ENCODE data around the gene CHRNA9.

CHRNA9 gene

GRCh38 chr4:40355131-40355530 lies 20.0 kb downstream of the CHRNA9 start:
- no peaks in the 10 kb centered on the region for H3K27me3 ChIP-seq (ENCODE audit: insufficient read depth, low read depth)
- H3K27ac ChIP-seq = no peak overlapping the region
- TF ChIP-seq, protein P1, sequence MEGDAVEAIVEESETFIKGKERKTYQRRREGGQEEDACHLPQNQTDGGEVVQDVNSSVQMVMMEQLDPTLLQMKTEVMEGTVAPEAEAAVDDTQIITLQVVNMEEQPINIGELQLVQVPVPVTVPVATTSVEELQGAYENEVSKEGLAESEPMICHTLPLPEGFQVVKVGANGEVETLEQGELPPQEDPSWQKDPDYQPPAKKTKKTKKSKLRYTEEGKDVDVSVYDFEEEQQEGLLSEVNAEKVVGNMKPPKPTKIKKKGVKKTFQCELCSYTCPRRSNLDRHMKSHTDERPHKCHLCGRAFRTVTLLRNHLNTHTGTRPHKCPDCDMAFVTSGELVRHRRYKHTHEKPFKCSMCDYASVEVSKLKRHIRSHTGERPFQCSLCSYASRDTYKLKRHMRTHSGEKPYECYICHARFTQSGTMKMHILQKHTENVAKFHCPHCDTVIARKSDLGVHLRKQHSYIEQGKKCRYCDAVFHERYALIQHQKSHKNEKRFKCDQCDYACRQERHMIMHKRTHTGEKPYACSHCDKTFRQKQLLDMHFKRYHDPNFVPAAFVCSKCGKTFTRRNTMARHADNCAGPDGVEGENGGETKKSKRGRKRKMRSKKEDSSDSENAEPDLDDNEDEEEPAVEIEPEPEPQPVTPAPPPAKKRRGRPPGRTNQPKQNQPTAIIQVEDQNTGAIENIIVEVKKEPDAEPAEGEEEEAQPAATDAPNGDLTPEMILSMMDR (conservative IDR thresholded peaks at IDR 0.05; ENCODE audit: low read depth, low read length) = no peak
- H3K4me3 ChIP-seq (IDR thresholded peaks at IDR 0.05; ENCODE audit: insufficient read depth, low read depth, low read length) = no peak overlapping the region
- H3K9ac ChIP-seq = no peak overlapping the region
- H3K79me2 ChIP-seq (ENCODE audit: insufficient read depth, low read depth) = no peaks in the 10 kb centered on the region
- no peak overlapping the region for H2AFZ ChIP-seq (ENCODE audit: low read depth)
- H3K4me1 ChIP-seq (ENCODE audit: low read depth, poor library complexity, severe bottlenecking) = no peaks in the 10 kb centered on the region
- no peaks in the 10 kb centered on the region for H4K20me1 ChIP-seq (ENCODE audit: insufficient read depth)
- H3K36me3 ChIP-seq (ENCODE audit: insufficient read depth) = no peaks in the 10 kb centered on the region
- no peak overlapping the region for H3K4me2 ChIP-seq

DNA sequence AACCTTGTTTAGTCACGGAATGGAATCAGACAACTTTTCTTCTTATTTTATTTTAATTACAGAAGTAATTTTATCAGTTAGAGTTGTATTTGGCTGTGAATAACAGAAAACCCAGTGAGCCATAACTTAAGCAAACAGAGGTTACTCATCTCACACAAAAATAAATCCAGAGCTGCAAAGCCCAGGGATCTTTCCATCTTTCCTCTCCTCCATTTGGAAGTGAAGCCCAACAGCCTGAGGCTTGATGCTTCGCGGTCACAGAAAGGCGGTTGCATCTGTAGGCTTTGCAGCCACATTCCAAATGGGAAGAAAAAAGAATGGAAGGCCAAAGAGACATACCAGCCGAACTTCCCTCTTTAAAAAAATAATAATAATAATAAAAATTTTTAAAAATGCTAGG lies 22.6 kb downstream of the CHRNA9 start:
- H4K20me1 ChIP-seq (ENCODE audit: insufficient read depth) = no peaks in the 10 kb centered on the region
- H3K4me1 ChIP-seq (ENCODE audit: low read depth, poor library complexity, severe bottlenecking) = no peaks in the 10 kb centered on the region
- TF ChIP-seq, protein P1 (conservative IDR thresholded peaks at IDR 0.05; ENCODE audit: low read depth, low read length) = no peak
- H2AFZ ChIP-seq (ENCODE audit: low read depth) = no peak overlapping the region
- no peak overlapping the region for H3K9ac ChIP-seq
- H3K4me3 ChIP-seq (IDR thresholded peaks at IDR 0.05; ENCODE audit: insufficient read depth, low read depth, low read length) = no peak overlapping the region
- H3K4me2 ChIP-seq = no peak overlapping the region
- no peaks in the 10 kb centered on the region for H3K79me2 ChIP-seq (ENCODE audit: insufficient read depth, low read depth)
- no peaks in the 10 kb centered on the region for H3K36me3 ChIP-seq (ENCODE audit: insufficient read depth)
- H3K27me3 ChIP-seq (ENCODE audit: insufficient read depth, low read depth) = no peaks in the 10 kb centered on the region
- no peak overlapping the region for H3K27ac ChIP-seq

DNA sequence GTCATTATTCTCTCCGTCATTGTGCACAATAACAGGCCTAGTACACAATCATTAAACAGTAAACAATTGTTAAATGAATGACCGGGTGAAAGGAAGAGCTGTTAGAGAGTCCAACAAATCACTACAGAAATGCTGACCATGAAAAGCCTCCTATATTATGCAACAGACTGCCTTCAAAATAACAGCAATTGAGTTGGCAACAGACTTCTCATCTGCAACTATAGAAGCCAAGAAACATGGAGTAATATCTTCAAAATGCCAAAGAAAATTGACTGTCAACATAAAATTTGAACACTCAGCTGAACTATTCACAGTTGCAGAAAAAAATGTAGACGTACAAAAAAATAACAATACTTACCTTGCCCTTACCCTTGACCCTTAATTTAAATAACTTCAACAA lies 26.2 kb downstream of the CHRNA9 start:
- Histone ChIP-seq H3K4me3 (IDR thresholded peaks at IDR 0.05; ENCODE audit: insufficient read depth, low read depth, low read length) (no peak overlapping the region), H3K27me3 (ENCODE audit: insufficient read depth, low read depth) (no peaks in the 10 kb centered on the region), H4K20me1 (ENCODE audit: insufficient read depth) (no peaks in the 10 kb centered on the region), H3K27ac (no peak overlapping the region), H3K79me2 (ENCODE audit: insufficient read depth, low read depth) (no peaks in the 10 kb centered on the region), H3K4me2 (no peak overlapping the region), H3K4me1 (ENCODE audit: low read depth, poor library complexity, severe bottlenecking) (no peaks in the 10 kb centered on the region), H2AFZ (ENCODE audit: low read depth) (no peak overlapping the region), H3K9ac (no peak overlapping the region), H3K36me3 (ENCODE audit: insufficient read depth) (no peaks in the 10 kb centered on the region)
- TF ChIP-seq, protein P1 (conservative IDR thresholded peaks at IDR 0.05; ENCODE audit: low read depth, low read length) = no peak

DNA sequence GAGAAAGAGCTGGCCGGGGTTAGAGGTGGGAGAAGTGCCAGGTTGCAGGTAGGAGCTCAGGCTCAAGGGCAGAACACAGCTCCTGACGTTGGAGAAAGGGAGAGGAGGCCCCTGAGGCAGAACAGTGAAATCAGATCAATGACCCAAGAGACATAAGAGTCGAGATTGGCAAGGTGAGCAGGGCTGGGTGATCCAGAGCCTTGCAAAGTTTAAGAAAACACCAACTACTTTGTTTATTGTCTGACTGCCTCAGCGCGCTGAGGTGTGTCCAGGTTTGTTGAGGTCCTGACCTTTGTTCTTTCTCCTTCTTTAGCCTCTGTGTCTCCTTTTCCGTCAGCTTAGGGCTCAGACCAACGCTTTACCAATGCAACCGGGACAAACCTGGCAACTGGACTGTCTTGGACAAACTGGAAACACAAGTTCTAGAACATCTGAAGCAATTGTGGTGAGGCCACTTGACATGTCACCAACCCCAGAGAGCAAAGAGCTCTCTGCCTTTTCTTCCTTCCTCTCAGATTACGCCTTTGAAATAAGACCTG lies 28.3 kb downstream of the CHRNA9 start:
- Histone ChIP-seq H2AFZ (ENCODE audit: low read depth) (no peak overlapping the region), H3K4me2 (no peak overlapping the region), H3K27ac (no peak overlapping the region)

More for the DNA sequence above, 28.3 kb downstream of the CHRNA9 start:
- TF ChIP-seq, protein P1 (conservative IDR thresholded peaks at IDR 0.05; ENCODE audit: low read depth, low read length) = no peak
- H4K20me1 ChIP-seq (ENCODE audit: insufficient read depth) = no peaks in the 10 kb centered on the region
- no peaks in the 10 kb centered on the region for H3K27me3 ChIP-seq (ENCODE audit: insufficient read depth, low read depth)
- H3K9ac ChIP-seq = no peak overlapping the region
- no peaks in the 10 kb centered on the region for H3K36me3 ChIP-seq (ENCODE audit: insufficient read depth)
- H3K79me2 ChIP-seq (ENCODE audit: insufficient read depth, low read depth) = no peaks in the 10 kb centered on the region
- no peak overlapping the region for H3K4me3 ChIP-seq (IDR thresholded peaks at IDR 0.05; ENCODE audit: insufficient read depth, low read depth, low read length)
- no peaks in the 10 kb centered on the region for H3K4me1 ChIP-seq (ENCODE audit: low read depth, poor library complexity, severe bottlenecking)
